Activated T-helper 17 cell treated with anti-CD3 and anti-CD28 coated beads, Interleukin-2, amount 50 U/mL, for 72 hours (primary cell): ENCODE results near the gene NTNG1. TPM values are rescaled to one million over a fixed set of nuclear protein-coding genes. Genes with fewer than 3 reads are reported as not detected.

Source experiments
- ATAC-seq: fragments of 150-1000 bp; cut with Tn5 transposase; replicated peaks from 2 replicates; pipeline ENCODE4 v1.10.0; 2021; ENCODE audit warnings: mild to moderate bottlenecking, moderate library complexity
- H3K27ac Mint-ChIP-seq: one replicate; pipeline ENCODE4 v1.8.0; 2022; ENCODE audit warnings: mixed read lengths
- H3K27me3 Mint-ChIP-seq: one replicate; pipeline ENCODE4 v1.8.0; 2022; ENCODE audit warnings: mixed read lengths
- H3K36me3 Mint-ChIP-seq: one replicate; pipeline ENCODE4 v1.8.0; 2022; ENCODE audit warnings: low read depth, mild to moderate bottlenecking, mixed read lengths
- H3K4me1 Mint-ChIP-seq: one replicate; pipeline ENCODE4 v1.8.0; 2022; ENCODE audit warnings: mixed read lengths
- H3K4me3 Mint-ChIP-seq: one replicate; pipeline ENCODE4 v1.8.0; 2022; ENCODE audit warnings: mild to moderate bottlenecking, mixed read lengths
- H3K9me3 Mint-ChIP-seq: one replicate; pipeline ENCODE4 v1.8.0; 2022; ENCODE audit warnings: mixed read lengths
- total RNA-seq, 2 donors: library from RNA; stranded (reverse); gene quantifications; one replicate each; pipeline ENCODE4 v1.2.3, GENCODE V29; 2022

NTNG1 gene
- total RNA-seq, 2 donors from 2014 or later, result not detected

GRCh38 chr1:107378426-107378825 is 237.6 kb downstream of the NTNG1 start:
- ATAC-seq, result no peak
- Mint-ChIP-seq H3K27ac (no peak overlapping the region), H3K4me1 (no peaks in the 10 kb centered on the region), H3K4me3 (no peak overlapping the region), H3K27me3 (peaks cover 5% of the 10 kb centered on the region), H3K9me3 (peaks cover 4% of the 10 kb centered on the region), H3K36me3 (no peaks in the 10 kb centered on the region)

GRCh38 chr1:107378866-107379265 is 238.0 kb downstream of the NTNG1 start:
- no peaks in the 10 kb centered on the region for H3K36me3 Mint-ChIP-seq
- no peak overlapping the region for H3K4me3 Mint-ChIP-seq
- H3K27ac Mint-ChIP-seq, result no peak overlapping the region
- ATAC-seq, result no peak
- peaks cover 5% of the 10 kb centered on the region for H3K27me3 Mint-ChIP-seq
- no peaks in the 10 kb centered on the region for H3K4me1 Mint-ChIP-seq
- H3K9me3 Mint-ChIP-seq, result peaks cover 4% of the 10 kb centered on the region

- no peak overlapping the region for H3K27ac Mint-ChIP-seq
- H3K4me3 Mint-ChIP-seq, result no peak overlapping the region
- H3K27me3 Mint-ChIP-seq, result peaks cover 5% of the 10 kb centered on the region
- ATAC-seq, result no peak
- H3K9me3 Mint-ChIP-seq, result peaks cover 4% of the 10 kb centered on the region
- no peaks in the 10 kb centered on the region for H3K36me3 Mint-ChIP-seq
- no peaks in the 10 kb centered on the region for H3K4me1 Mint-ChIP-seq
Measured at GRCh38 chr1:107379826-107380225, 239.0 kb downstream of the NTNG1 start.

- no peaks in the 10 kb centered on the region for H3K36me3 Mint-ChIP-seq
- ATAC-seq, result no peak
- no peak overlapping the region for H3K4me3 Mint-ChIP-seq
- H3K9me3 Mint-ChIP-seq, result peaks cover 9% of the 10 kb centered on the region
- H3K4me1 Mint-ChIP-seq, result no peaks in the 10 kb centered on the region
- no peak overlapping the region for H3K27ac Mint-ChIP-seq
- no peaks in the 10 kb centered on the region for H3K27me3 Mint-ChIP-seq
Measured at GRCh38 chr1:107389410-107390396, 248.9 kb downstream of the NTNG1 start.

GRCh38 chr1:107394301-107394700 is 253.5 kb downstream of the NTNG1 start:
- ATAC-seq, result no peak
- Mint-ChIP-seq H3K4me3 (no peak overlapping the region), H3K36me3 (no peaks in the 10 kb centered on the region), H3K4me1 (no peaks in the 10 kb centered on the region), H3K27me3 (no peaks in the 10 kb centered on the region), H3K27ac (no peak overlapping the region), H3K9me3 (peaks cover 9% of the 10 kb centered on the region)

GRCh38 chr1:107401704-107402103 is 260.9 kb downstream of the NTNG1 start:
- no peaks in the 10 kb centered on the region for H3K4me1 Mint-ChIP-seq
- H3K27ac Mint-ChIP-seq, result no peak overlapping the region
- ATAC-seq, result no peak
- no peak overlapping the region for H3K4me3 Mint-ChIP-seq
- no peaks in the 10 kb centered on the region for H3K36me3 Mint-ChIP-seq
- peaks cover 3% of the 10 kb centered on the region for H3K27me3 Mint-ChIP-seq
- no peaks in the 10 kb centered on the region for H3K9me3 Mint-ChIP-seq

- ATAC-seq, result no peak
- no peaks in the 10 kb centered on the region for H3K36me3 Mint-ChIP-seq
- H3K27ac Mint-ChIP-seq, result no peak overlapping the region
- peaks cover 3% of the 10 kb centered on the region for H3K27me3 Mint-ChIP-seq
- no peaks in the 10 kb centered on the region for H3K9me3 Mint-ChIP-seq
- no peaks in the 10 kb centered on the region for H3K4me1 Mint-ChIP-seq
- no peak overlapping the region for H3K4me3 Mint-ChIP-seq
Measured at GRCh38 chr1:107404756-107405155, 263.9 kb downstream of the NTNG1 start.

- no peaks in the 10 kb centered on the region for H3K9me3 Mint-ChIP-seq
- no peaks in the 10 kb centered on the region for H3K4me1 Mint-ChIP-seq
- H3K27ac Mint-ChIP-seq, result no peak overlapping the region
- no peak overlapping the region for H3K4me3 Mint-ChIP-seq
- no peak for ATAC-seq
- H3K36me3 Mint-ChIP-seq, result no peaks in the 10 kb centered on the region
- peaks cover 3% of the 10 kb centered on the region for H3K27me3 Mint-ChIP-seq
Measured at GRCh38 chr1:107405236-107405635, 264.4 kb downstream of the NTNG1 start.

- Mint-ChIP-seq H3K36me3 (no peaks in the 10 kb centered on the region), H3K4me3 (no peak overlapping the region), H3K27ac (no peak overlapping the region), H3K4me1 (no peaks in the 10 kb centered on the region), H3K27me3 (peaks cover 3% of the 10 kb centered on the region), H3K9me3 (no peaks in the 10 kb centered on the region)
- ATAC-seq, result no peak
Measured at GRCh38 chr1:107407011-107407410, 266.2 kb downstream of the NTNG1 start.

GRCh38 chr1:107413546-107413945 is 272.7 kb downstream of the NTNG1 start:
- no peaks in the 10 kb centered on the region for H3K36me3 Mint-ChIP-seq
- peaks cover 6% of the 10 kb centered on the region for H3K27me3 Mint-ChIP-seq
- no peak overlapping the region for H3K27ac Mint-ChIP-seq
- H3K4me1 Mint-ChIP-seq, result no peaks in the 10 kb centered on the region
- ATAC-seq, result no peak
- H3K9me3 Mint-ChIP-seq, result no peaks in the 10 kb centered on the region
- no peak overlapping the region for H3K4me3 Mint-ChIP-seq

GRCh38 chr1:107413951-107414350 is 273.1 kb downstream of the NTNG1 start:
- H3K4me3 Mint-ChIP-seq, result no peak overlapping the region
- ATAC-seq, result no peak
- no peak overlapping the region for H3K27ac Mint-ChIP-seq
- H3K27me3 Mint-ChIP-seq, result peaks cover 6% of the 10 kb centered on the region
- H3K9me3 Mint-ChIP-seq, result no peaks in the 10 kb centered on the region
- no peaks in the 10 kb centered on the region for H3K4me1 Mint-ChIP-seq
- no peaks in the 10 kb centered on the region for H3K36me3 Mint-ChIP-seq

GRCh38 chr1:107414550-107414949 is 273.7 kb downstream of the NTNG1 start:
- H3K4me1 Mint-ChIP-seq, result no peaks in the 10 kb centered on the region
- no peaks in the 10 kb centered on the region for H3K9me3 Mint-ChIP-seq
- H3K27ac Mint-ChIP-seq, result no peak overlapping the region
- no peak overlapping the region for H3K4me3 Mint-ChIP-seq
- no peak for ATAC-seq
- peaks cover 6% of the 10 kb centered on the region for H3K27me3 Mint-ChIP-seq
- no peaks in the 10 kb centered on the region for H3K36me3 Mint-ChIP-seq

GRCh38 chr1:107415241-107415640 is 274.4 kb downstream of the NTNG1 start:
- Mint-ChIP-seq H3K36me3 (no peaks in the 10 kb centered on the region), H3K9me3 (no peaks in the 10 kb centered on the region), H3K27ac (no peak overlapping the region), H3K4me3 (no peak overlapping the region), H3K27me3 (peaks cover 6% of the 10 kb centered on the region), H3K4me1 (no peaks in the 10 kb centered on the region)
- ATAC-seq, result no peak

- Mint-ChIP-seq H3K27me3 (peaks cover 3% of the 10 kb centered on the region), H3K36me3 (no peaks in the 10 kb centered on the region), H3K4me1 (no peaks in the 10 kb centered on the region), H3K27ac (no peak overlapping the region), H3K9me3 (no peaks in the 10 kb centered on the region), H3K4me3 (no peak overlapping the region)
- ATAC-seq, result no peak
Measured at GRCh38 chr1:107419003-107419402, 278.2 kb downstream of the NTNG1 start.

GRCh38 chr1:107422901-107423300 is 282.1 kb downstream of the NTNG1 start:
- Mint-ChIP-seq H3K4me1 (no peaks in the 10 kb centered on the region), H3K27me3 (peaks cover 9% of the 10 kb centered on the region), H3K9me3 (no peaks in the 10 kb centered on the region), H3K4me3 (no peak overlapping the region), H3K27ac (no peak overlapping the region), H3K36me3 (no peaks in the 10 kb centered on the region)
- ATAC-seq, result no peak
